Thyroid gland (tissue), 4 donors: Measurements from ENCODE around the gene TGIF1. TPM values are rescaled to one million over a fixed set of nuclear protein-coding genes. Genes with fewer than 3 reads are reported as not detected.
A peak's percentile ranks its signal among the peaks of the same experiment; 100 is the strongest.

Experiments
- DNase-seq, 2 donors: peaks; one replicate each; pipeline ENCODE4 v3.0.0-alpha.2; 2019
- H3K27ac ChIP-seq, 3 donors: fragments of 200-600 bp; sonication (generic); 1 replicate in 2 of 3; 2 replicates in 1 of 3; pipeline ENCODE4 v1.5.1; 2016 to 2019; ENCODE audit warnings: mild to moderate bottlenecking in 1 of 3, moderate library complexity in 1 of 3
- H3K27me3 ChIP-seq: fragments of 200-600 bp; sonication (generic); one replicate; pipeline ENCODE4 v1.5.1; 2019
- H3K36me3 ChIP-seq, 2 donors: fragments of 200-600 bp; sonication (generic); one replicate each; pipeline ENCODE4 v1.5.1; 2016 to 2019
- H3K4me1 ChIP-seq, 2 donors: fragments of 200-600 bp; sonication (generic); one replicate each; pipeline ENCODE4 v1.5.1; 2017 to 2019
- H3K4me3 ChIP-seq, 3 donors: fragments of 200-600 bp; sonication (generic); replicated peaks in 1 of 3; 1 replicate in 2 of 3; 2 replicates in 1 of 3; pipeline ENCODE4 v1.5.1; 2016; ENCODE audit warnings: mild to moderate bottlenecking in 1 of 3
- H3K9me3 ChIP-seq: fragments of 200-600 bp; sonication (generic); one replicate; pipeline ENCODE4 v1.5.1; 2017
- POLR2A ChIP-seq, 2 donors: fragments of 450-650 bp; IDR thresholded peaks; one replicate each; pipeline ENCODE4 v1.6.1; 2017; ENCODE audit warnings: antibody characterized with exemption in 2 of 2, mild to moderate bottlenecking in 2 of 2, moderate library complexity in 1 of 2
- WGBS, 2 donors: methylation state at CpG; one replicate each; pipeline ENCODE4 v1.1.5; 2017; 5-methylcytosine and 5-hydroxymethylcytosine counted together
- intact Hi-C: fragments of 100-400 bp; cut with DNase I; formaldehyde crosslinking; loops from one replicate; pipeline ENCODE4 v1.15.1; 2023
- total RNA-seq, 4 donors: library from RNA; depleted of rRNA; stranded (reverse); fragments of >200 nt; gene quantifications; one replicate each; pipeline ENCODE4 v1.2.3, GENCODE V29; 2016
- TF ChIP-seq, protein P1 (sequence below), 6 experiments: fragments of 200-600 bp in 3 of 6; fragments of 450-650 bp in 3 of 6; sonication (generic) in 3 of 6; IDR thresholded peaks; one replicate each; pipeline ENCODE4 v1.5.1; 2016 to 2019; ENCODE audit warnings: antibody characterized with exemption in 6 of 6, mild to moderate bottlenecking in 2 of 6, inconsistent platforms in 1 of 6, moderate library complexity in 1 of 6

TGIF1 gene
- total RNA-seq, 4 donors from 2014 or later, result 46.4 to 62.3 (median 52.3) TPM

DNA sequence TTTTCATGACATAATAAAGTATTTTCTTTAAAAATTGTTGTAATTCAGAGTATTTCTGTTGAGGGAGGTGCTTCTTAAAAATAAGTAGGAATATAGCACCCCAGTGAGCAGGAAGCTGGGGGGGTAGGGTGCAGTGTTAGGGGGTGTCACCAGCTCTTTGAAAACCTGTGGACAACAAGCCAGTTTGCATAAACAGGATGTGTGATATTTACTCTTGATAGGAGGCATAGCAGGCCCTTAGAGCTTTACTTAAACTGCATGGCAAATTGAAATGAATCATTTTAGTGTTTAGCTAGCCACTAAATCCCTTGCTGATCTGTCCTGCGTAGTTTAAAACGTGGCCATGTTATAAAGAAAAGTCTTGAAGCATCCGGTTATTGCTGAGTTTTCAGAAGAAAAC lies 8.4 kb downstream of the TGIF1 start:
- Histone ChIP-seq H3K4me1 (peaks cover 18 to 32% of the 10 kb centered on the region in 2 donors), H3K9me3 (no peaks in the 10 kb centered on the region), H3K36me3 (peaks cover 18 to 21% of the 10 kb centered on the region in 2 donors), H3K27ac (peak overlapping the region in 1 of 3 donors; percentile 20), H3K4me3 (no peak overlapping the region), H3K27me3 (no peaks in the 10 kb centered on the region)
- no peak for TF ChIP-seq POLR2A (IDR thresholded peaks at IDR 0.05)
- TF ChIP-seq, protein P1, sequence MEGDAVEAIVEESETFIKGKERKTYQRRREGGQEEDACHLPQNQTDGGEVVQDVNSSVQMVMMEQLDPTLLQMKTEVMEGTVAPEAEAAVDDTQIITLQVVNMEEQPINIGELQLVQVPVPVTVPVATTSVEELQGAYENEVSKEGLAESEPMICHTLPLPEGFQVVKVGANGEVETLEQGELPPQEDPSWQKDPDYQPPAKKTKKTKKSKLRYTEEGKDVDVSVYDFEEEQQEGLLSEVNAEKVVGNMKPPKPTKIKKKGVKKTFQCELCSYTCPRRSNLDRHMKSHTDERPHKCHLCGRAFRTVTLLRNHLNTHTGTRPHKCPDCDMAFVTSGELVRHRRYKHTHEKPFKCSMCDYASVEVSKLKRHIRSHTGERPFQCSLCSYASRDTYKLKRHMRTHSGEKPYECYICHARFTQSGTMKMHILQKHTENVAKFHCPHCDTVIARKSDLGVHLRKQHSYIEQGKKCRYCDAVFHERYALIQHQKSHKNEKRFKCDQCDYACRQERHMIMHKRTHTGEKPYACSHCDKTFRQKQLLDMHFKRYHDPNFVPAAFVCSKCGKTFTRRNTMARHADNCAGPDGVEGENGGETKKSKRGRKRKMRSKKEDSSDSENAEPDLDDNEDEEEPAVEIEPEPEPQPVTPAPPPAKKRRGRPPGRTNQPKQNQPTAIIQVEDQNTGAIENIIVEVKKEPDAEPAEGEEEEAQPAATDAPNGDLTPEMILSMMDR (IDR thresholded peaks at IDR 0.05), result no peak
- WGBS, 2 donors, result 76 to 77% methylated on average over 3 of the region's 3 CpGs
- intact Hi-C loops, result loop anchor here (10.0 kb wide), 1 partner anchor 174 kb away; no protein-coding TSS in a partner anchor
- no peak for DNase-seq

DNA sequence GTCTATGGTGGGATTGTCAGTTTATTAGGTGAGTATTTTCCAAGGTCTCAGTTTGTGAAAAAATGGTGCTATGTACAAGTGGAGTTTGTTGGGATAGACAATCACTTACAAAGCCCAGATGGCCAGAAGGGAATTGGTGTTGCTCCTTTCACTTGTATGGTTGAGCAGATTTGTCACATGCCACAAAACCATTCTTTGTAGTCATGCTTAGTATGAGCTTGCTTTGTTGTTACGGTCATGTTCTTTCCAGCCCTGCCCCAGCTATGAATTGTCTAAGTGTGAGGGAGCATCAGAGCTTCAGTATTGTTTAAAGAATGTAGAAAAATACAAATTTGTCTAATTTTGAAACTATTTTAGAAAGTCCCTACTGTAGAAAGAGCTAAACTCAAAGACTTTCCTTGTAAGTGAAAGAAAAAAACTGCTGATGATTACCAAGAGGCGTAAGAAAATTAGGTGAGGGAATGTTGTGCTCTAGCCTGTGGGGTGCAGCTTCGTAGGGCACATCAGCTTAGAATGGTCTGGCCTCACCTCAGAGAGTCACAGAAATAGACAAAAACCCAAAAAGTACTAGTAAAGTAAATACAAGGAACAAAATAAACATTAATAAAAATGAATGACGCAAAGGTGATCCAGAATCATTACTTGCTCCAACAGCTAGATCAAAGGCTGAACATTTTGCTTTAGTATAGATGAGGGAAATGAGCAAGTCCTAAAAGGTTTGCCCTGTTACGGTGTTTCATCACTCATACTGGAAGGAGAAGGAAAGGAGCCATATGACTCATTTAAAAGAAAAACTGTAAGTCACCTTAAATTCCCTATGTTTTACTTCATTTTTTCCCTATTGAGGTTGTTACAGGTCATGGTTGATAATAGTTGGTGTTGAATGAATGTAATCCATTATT lies 9.2 kb downstream of the TGIF1 start:
- intact Hi-C loops, result loop anchor here (10.0 kb wide), 1 partner anchor 174 kb away; no protein-coding TSS in a partner anchor
- TF ChIP-seq, protein P1 (IDR thresholded peaks at IDR 0.05), result no peak
- no peak for TF ChIP-seq POLR2A (IDR thresholded peaks at IDR 0.05)
- Histone ChIP-seq H3K36me3 (peaks cover 18 to 21% of the 10 kb centered on the region in 2 donors), H3K27me3 (no peaks in the 10 kb centered on the region), H3K27ac (peak overlapping the region in 1 of 3 donors; percentile 20), H3K9me3 (no peaks in the 10 kb centered on the region), H3K4me3 (no peak overlapping the region), H3K4me1 (peaks cover 16 to 32% of the 10 kb centered on the region in 2 donors)
- 86 to 88% methylated on average over 5 of the region's 5 CpGs for WGBS, 2 donors
- peak in 1 of 2 donors; percentile 37 for DNase-seq

DNA sequence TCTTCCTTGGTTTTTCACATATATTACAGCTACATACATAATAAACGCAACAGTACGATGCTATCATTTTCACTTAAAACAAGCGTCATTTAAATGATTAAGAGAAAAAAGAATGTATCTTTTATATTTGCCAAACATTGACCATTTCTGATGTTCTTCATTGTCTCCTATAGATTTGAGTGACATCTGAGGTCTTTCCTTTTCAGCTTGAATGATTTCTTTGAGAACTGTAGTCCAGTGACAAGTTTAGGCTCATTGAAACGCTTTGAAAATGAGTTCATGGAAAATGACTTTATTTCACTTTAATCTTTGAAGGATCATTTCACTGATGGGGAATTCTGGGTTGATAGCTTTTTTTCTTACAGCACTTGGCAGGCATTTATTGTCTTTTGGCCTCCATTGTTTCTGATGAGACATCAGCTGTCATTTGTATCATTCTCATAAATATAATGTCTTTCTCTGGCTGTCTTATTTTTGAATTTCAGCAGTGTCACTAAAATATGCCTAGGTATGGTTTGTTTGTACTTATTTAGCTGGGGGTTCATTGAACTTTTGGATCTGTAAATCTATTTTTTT lies 10.9 kb downstream of the TGIF1 start:
- Histone ChIP-seq H3K36me3 (peaks cover 18 to 21% of the 10 kb centered on the region in 2 donors), H3K27me3 (no peaks in the 10 kb centered on the region), H3K27ac (no peak overlapping the region), H3K9me3 (no peaks in the 10 kb centered on the region), H3K4me3 (no peak overlapping the region), H3K4me1 (peaks cover 5 to 20% of the 10 kb centered on the region in 2 donors)
- intact Hi-C loops, result no loop called here
- WGBS, 2 donors, result 95 to 97% methylated on average over 4 of the region's 4 CpGs
- TF ChIP-seq POLR2A (IDR thresholded peaks at IDR 0.05), result no peak
- TF ChIP-seq, protein P1 (IDR thresholded peaks at IDR 0.05), result no peak
- DNase-seq, result no peak

DNA sequence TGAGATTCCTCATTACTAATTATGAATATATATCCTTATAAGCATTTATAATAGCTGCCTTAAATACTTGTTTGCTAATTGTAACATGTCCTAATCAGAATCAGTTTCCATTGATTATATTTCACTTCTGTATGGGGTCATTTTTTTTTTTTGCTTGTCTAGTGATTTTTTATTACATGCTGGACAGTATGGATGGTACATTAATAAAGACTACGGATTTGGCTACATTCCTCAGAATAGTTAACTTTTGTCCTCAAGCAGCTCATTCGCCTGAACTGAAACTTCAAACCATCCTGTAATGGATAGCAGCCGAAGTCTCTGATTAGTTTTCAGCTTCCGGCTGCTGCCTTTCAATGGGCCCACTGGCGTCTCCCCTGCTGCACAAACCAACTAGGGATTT lies 11.7 kb downstream of the TGIF1 start:
- intact Hi-C loops, result no loop called here
- H3K36me3 ChIP-seq, result peaks cover 14 to 15% of the 10 kb centered on the region in 2 donors
- no peak for TF ChIP-seq POLR2A (IDR thresholded peaks at IDR 0.05)
- TF ChIP-seq, protein P1 (IDR thresholded peaks at IDR 0.05), result no peak
- 97 to 99% methylated on average over 5 of the region's 5 CpGs for WGBS, 2 donors
- no peaks in the 10 kb centered on the region for H3K27me3 ChIP-seq
- H3K4me3 ChIP-seq, result no peak overlapping the region
- no peak for DNase-seq
- peaks cover 5 to 17% of the 10 kb centered on the region in 2 donors for H3K4me1 ChIP-seq
- no peak overlapping the region for H3K27ac ChIP-seq
- no peaks in the 10 kb centered on the region for H3K9me3 ChIP-seq

DNA sequence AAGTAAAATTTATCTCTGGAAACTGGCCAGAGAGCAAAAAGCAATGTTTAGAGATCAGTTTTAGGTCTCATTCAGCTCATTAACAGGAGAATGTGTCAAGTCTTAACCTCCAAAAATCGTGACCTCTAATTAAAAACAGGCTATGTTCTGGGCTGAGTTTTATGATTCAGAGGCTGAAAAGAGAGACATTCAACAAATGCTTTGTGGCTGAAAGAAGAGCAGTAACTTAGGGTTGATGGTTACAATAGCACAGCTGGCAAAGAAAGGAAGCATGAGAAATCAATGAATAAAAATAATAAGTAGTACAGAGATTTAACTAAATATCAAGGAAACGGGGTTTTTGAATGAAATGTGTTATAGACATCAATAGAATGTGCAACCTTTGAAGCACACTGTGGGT lies 13.1 kb downstream of the TGIF1 start:
- peaks cover under 1 to 1% of the 10 kb centered on the region in 2 donors for H3K36me3 ChIP-seq
- peaks cover 5 to 13% of the 10 kb centered on the region in 2 donors for H3K4me1 ChIP-seq
- H3K4me3 ChIP-seq, result no peak overlapping the region
- WGBS, 2 donors, result 75 to 84% methylated on average over 2 of the region's 2 CpGs
- TF ChIP-seq, protein P1 (IDR thresholded peaks at IDR 0.05), result no peak
- no peak overlapping the region for H3K27ac ChIP-seq
- intact Hi-C loops, result no loop called here
- H3K27me3 ChIP-seq, result no peaks in the 10 kb centered on the region
- H3K9me3 ChIP-seq, result no peaks in the 10 kb centered on the region
- DNase-seq, result no peak
